ENCODE data around the gene RSRP1. TPM values are rescaled to one million over a fixed set of nuclear protein-coding genes. Genes with fewer than 3 reads are reported as not detected.

The RSRP1 gene
- total and polyA plus RNA-seq, 2 donors = 126 to 418 TPM

- H3K9me3 ChIP-seq (ENCODE audit: control insufficient read depth in 2 of 2, insufficient read depth in 1 of 2, low read length in 1 of 2) = no peaks in the 10 kb centered on the region
- no peak overlapping the region for H3K4me3 ChIP-seq (ENCODE audit: low read length in 2 of 2)
- H3K4me1 ChIP-seq (ENCODE audit: control insufficient read depth in 2 of 2, insufficient read depth in 2 of 2, low read length in 2 of 2) = no peaks in the 10 kb centered on the region
- H3K27me3 ChIP-seq (ENCODE audit: control insufficient read depth in 2 of 2, insufficient read depth in 1 of 2, low read length in 1 of 2) = no peaks in the 10 kb centered on the region
- H3K27ac ChIP-seq (ENCODE audit: low read depth in 1 of 2, low read length in 1 of 2) = no peak overlapping the region
- no peaks in the 10 kb centered on the region for H3K36me3 ChIP-seq (ENCODE audit: control insufficient read depth in 2 of 2, insufficient read depth in 2 of 2, low read length in 1 of 2)
- WGBS = 73% methylated on average over 9 of the region's 9 CpGs
- peak in 7 of 9 donors; percentile 9 to 61 (median 24) for DNase-seq (ENCODE audit: low read depth in 6 of 9, low spot score in 9 of 9)
Observed at GRCh38 chr1:25204797-25205480, 42.3 kb downstream of the RSRP1 start.

DNA sequence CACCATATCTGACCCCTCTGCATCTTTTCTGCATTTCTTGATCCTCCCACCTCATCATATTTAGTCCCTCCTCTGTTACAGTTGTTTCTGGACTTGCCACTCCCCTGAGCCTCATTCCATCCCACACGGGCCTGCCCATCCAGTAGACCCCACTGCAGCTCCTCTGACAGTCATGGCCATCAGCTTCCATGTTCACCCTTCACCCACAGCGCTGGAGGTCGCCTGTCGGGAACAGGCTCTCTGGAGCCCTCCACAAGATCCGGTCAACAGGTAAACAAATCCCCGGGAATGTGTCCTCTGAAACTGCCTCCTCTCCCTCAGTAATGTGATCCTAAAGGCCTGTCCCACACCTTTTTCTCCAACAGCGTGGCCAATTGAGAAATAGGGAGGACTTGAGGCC, 46.2 kb downstream of the RSRP1 start:
- Histone ChIP-seq H3K27ac (ENCODE audit: low read depth in 1 of 2, low read length in 1 of 2) (no peak overlapping the region), H3K9me3 (ENCODE audit: control insufficient read depth in 2 of 2, insufficient read depth in 1 of 2, low read length in 1 of 2) (no peaks in the 10 kb centered on the region), H3K27me3 (ENCODE audit: control insufficient read depth in 2 of 2, insufficient read depth in 1 of 2, low read length in 1 of 2) (no peaks in the 10 kb centered on the region), H3K4me1 (ENCODE audit: control insufficient read depth in 2 of 2, insufficient read depth in 2 of 2, low read length in 2 of 2) (peaks cover 0 to 17% of the 10 kb centered on the region in 2 donors), H3K4me3 (ENCODE audit: low read length in 2 of 2) (no peak overlapping the region), H3K36me3 (ENCODE audit: control insufficient read depth in 2 of 2, insufficient read depth in 2 of 2, low read length in 1 of 2) (no peaks in the 10 kb centered on the region)
- DNase-seq (ENCODE audit: low read depth in 6 of 9, low spot score in 9 of 9) = no peak
- 97% methylated on average over 7 of the region's 7 CpGs for WGBS

DNA sequence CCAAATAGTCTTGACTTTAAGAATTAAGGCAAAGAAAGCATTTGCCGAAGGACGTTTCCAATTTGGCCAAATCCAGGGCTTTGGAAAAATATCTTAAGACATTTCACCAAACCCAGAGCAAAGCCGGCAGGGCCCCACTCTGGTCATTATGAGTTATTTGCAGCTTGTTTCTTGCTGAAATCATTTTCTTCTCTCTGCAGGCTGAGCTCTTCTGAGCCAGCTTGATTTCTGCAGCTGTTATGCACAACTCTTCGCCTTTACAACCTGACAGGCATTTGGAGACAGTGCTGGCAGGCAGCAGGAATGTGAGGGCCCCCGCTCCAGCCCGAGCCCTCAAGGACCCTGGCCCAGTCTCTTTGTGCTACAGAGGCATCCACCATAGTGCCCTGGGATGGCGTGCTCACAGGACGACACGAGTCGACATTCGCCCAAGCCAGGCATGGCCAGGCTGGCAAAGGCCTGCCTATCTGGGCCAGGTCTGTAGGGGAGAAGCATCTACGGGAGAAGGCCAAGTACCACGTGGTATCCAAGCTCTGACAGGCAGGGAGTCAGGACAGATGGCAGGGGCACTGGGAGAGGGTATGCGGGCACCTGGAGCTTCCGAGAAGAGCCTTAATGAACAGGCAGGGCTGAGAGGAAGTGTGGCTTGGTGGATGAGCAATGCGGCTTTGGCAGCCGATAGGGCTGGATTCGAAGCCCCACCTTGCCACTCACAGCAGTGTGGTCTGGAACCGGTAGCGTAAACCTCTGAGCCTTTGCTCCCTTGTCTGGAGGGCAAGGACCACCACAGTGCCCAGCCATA, 47.2 kb downstream of the RSRP1 start:
- Histone ChIP-seq H3K27me3 (ENCODE audit: control insufficient read depth in 2 of 2, insufficient read depth in 1 of 2, low read length in 1 of 2) (no peaks in the 10 kb centered on the region), H3K9me3 (ENCODE audit: control insufficient read depth in 2 of 2, insufficient read depth in 1 of 2, low read length in 1 of 2) (no peaks in the 10 kb centered on the region), H3K27ac (ENCODE audit: low read depth in 1 of 2, low read length in 1 of 2) (no peak overlapping the region), H3K36me3 (ENCODE audit: control insufficient read depth in 2 of 2, insufficient read depth in 2 of 2, low read length in 1 of 2) (no peaks in the 10 kb centered on the region), H3K4me1 (ENCODE audit: control insufficient read depth in 2 of 2, insufficient read depth in 2 of 2, low read length in 2 of 2) (peaks cover 0 to 18% of the 10 kb centered on the region in 2 donors), H3K4me3 (ENCODE audit: low read length in 2 of 2) (no peak overlapping the region)
- no peak for DNase-seq (ENCODE audit: low read depth in 6 of 9, low spot score in 9 of 9)
- WGBS = 96% methylated on average over 20 of the region's 20 CpGs

DNA sequence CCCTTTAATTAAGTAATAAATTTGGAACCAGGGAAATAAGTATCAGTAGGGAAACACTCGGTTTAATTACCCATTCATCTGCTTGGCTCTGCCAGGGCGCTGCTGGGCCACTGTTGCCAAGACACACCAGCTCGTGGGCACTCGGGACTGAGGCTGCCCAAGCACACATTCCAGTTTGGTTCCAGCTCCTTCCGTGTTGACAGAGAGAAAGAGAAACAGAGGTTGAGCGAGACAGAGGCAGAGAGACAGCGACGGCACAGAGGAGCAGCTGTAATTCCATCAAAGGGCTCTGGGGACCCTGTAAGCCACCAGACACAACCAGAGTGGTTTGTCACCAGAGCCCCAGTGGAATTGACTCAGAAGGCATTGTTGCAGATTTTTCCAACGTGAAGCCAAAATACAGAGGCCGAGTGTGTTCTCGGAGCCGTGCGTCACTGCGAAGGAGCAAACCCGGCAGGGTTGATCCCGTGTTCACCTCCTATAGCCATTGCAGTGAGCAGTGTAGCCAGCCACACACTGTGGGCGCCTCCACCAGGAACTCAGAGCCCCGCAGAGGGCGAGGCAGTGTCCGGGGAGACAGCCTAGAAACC, 48.5 kb downstream of the RSRP1 start:
- DNase-seq (ENCODE audit: low read depth in 6 of 9, low spot score in 9 of 9) = peak in 1 of 9 donors; percentile 26
- Histone ChIP-seq H3K4me1 (ENCODE audit: control insufficient read depth in 2 of 2, insufficient read depth in 2 of 2, low read length in 2 of 2) (peaks cover 0 to 20% of the 10 kb centered on the region in 2 donors), H3K27me3 (ENCODE audit: control insufficient read depth in 2 of 2, insufficient read depth in 1 of 2, low read length in 1 of 2) (no peaks in the 10 kb centered on the region), H3K9me3 (ENCODE audit: control insufficient read depth in 2 of 2, insufficient read depth in 1 of 2, low read length in 1 of 2) (no peaks in the 10 kb centered on the region), H3K4me3 (ENCODE audit: low read length in 2 of 2) (no peak overlapping the region), H3K36me3 (ENCODE audit: control insufficient read depth in 2 of 2, insufficient read depth in 2 of 2, low read length in 1 of 2) (no peaks in the 10 kb centered on the region), H3K27ac (ENCODE audit: low read depth in 1 of 2, low read length in 1 of 2) (no peak overlapping the region)
- WGBS = 88% methylated on average over 20 of the region's 20 CpGs

- Histone ChIP-seq H3K4me1 (ENCODE audit: control insufficient read depth in 2 of 2, insufficient read depth in 2 of 2, low read length in 2 of 2) (peaks cover 0 to 20% of the 10 kb centered on the region in 2 donors), H3K27me3 (ENCODE audit: control insufficient read depth in 2 of 2, insufficient read depth in 1 of 2, low read length in 1 of 2) (no peaks in the 10 kb centered on the region), H3K9me3 (ENCODE audit: control insufficient read depth in 2 of 2, insufficient read depth in 1 of 2, low read length in 1 of 2) (no peaks in the 10 kb centered on the region), H3K4me3 (ENCODE audit: low read length in 2 of 2) (no peak overlapping the region), H3K27ac (ENCODE audit: low read depth in 1 of 2, low read length in 1 of 2) (peak overlapping the region in 1 of 2 donors; percentile 11), H3K36me3 (ENCODE audit: control insufficient read depth in 2 of 2, insufficient read depth in 2 of 2, low read length in 1 of 2) (no peaks in the 10 kb centered on the region)
- peak in 2 of 9 donors; percentile 8 to 28 for DNase-seq (ENCODE audit: low read depth in 6 of 9, low spot score in 9 of 9)
- 50% methylated on average over 11 of the region's 11 CpGs for WGBS
Observed at GRCh38 chr1:25197982-25198662, 49.1 kb downstream of the RSRP1 start.

DNA sequence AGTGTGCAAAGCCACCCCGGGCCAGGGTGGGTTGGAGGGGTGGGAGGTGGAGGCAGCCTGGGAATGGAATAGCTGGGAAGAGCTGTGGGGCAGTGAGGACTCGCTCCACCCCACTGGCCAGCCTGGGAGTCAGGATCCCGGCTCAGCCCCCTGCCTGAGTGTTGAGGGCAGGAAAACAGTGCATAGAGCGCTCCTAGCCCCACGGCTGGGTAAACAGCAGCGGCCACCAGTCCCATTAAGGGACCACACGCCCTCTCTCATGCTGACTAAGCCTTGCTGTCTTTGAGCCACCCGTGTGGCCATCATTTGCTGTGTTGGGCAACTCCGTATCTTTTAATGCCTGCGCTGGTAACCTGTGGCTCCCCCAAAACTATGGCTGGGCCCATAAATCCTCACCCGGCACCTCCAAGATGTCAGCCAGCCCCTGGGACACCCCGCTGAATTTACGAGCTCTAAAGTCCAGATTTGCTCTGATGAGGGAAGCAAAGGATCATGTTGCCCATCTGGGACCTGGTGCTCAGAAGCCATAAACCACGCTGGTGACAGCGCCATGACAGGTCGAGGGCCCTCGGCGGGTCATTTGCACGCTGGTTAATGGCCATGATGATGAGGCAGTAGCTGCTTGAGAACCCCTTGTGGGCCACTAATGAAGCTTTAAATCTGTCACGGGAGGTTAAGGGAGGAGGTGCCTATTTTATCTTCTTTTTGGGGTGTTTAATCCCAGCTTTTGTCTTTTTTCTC, 49.8 kb downstream of the RSRP1 start:
- Histone ChIP-seq H3K27me3 (ENCODE audit: control insufficient read depth in 2 of 2, insufficient read depth in 1 of 2, low read length in 1 of 2) (no peaks in the 10 kb centered on the region), H3K9me3 (ENCODE audit: control insufficient read depth in 2 of 2, insufficient read depth in 1 of 2, low read length in 1 of 2) (no peaks in the 10 kb centered on the region), H3K4me1 (ENCODE audit: control insufficient read depth in 2 of 2, insufficient read depth in 2 of 2, low read length in 2 of 2) (peaks cover 0 to 20% of the 10 kb centered on the region in 2 donors), H3K36me3 (ENCODE audit: control insufficient read depth in 2 of 2, insufficient read depth in 2 of 2, low read length in 1 of 2) (no peaks in the 10 kb centered on the region), H3K27ac (ENCODE audit: low read depth in 1 of 2, low read length in 1 of 2) (no peak overlapping the region), H3K4me3 (ENCODE audit: low read length in 2 of 2) (no peak overlapping the region)
- no peak for DNase-seq (ENCODE audit: low read depth in 6 of 9, low spot score in 9 of 9)
- 94% methylated on average over 20 of the region's 20 CpGs for WGBS

DNA sequence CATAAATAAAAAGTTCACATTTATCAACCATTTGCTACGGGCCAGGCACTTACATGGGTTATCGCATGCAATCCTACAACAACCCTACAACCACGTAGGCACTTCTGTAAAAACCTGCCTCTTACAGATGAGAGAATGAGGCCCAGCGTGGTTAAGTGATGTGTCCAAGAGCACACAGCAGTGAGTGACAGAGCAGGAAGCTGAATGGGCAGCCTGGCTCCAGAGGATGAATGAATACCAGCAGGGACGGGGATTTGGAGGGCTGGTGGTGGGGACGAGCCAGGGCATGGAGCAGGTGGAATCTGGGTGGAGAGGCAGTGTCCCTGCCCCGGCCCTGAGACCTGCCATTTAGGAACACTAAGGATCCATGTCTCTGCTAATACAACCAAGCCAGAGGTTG, 50.4 kb downstream of the RSRP1 start:
- Histone ChIP-seq H3K4me1 (ENCODE audit: control insufficient read depth in 2 of 2, insufficient read depth in 2 of 2, low read length in 2 of 2) (peaks cover 0 to 20% of the 10 kb centered on the region in 2 donors), H3K9me3 (ENCODE audit: control insufficient read depth in 2 of 2, insufficient read depth in 1 of 2, low read length in 1 of 2) (no peaks in the 10 kb centered on the region), H3K36me3 (ENCODE audit: control insufficient read depth in 2 of 2, insufficient read depth in 2 of 2, low read length in 1 of 2) (no peaks in the 10 kb centered on the region), H3K4me3 (ENCODE audit: low read length in 2 of 2) (no peak overlapping the region), H3K27ac (ENCODE audit: low read depth in 1 of 2, low read length in 1 of 2) (no peak overlapping the region), H3K27me3 (ENCODE audit: control insufficient read depth in 2 of 2, insufficient read depth in 1 of 2, low read length in 1 of 2) (no peaks in the 10 kb centered on the region)
- 93% methylated on average over 7 of the region's 7 CpGs for WGBS
- no peak for DNase-seq (ENCODE audit: low read depth in 6 of 9, low spot score in 9 of 9)

DNA sequence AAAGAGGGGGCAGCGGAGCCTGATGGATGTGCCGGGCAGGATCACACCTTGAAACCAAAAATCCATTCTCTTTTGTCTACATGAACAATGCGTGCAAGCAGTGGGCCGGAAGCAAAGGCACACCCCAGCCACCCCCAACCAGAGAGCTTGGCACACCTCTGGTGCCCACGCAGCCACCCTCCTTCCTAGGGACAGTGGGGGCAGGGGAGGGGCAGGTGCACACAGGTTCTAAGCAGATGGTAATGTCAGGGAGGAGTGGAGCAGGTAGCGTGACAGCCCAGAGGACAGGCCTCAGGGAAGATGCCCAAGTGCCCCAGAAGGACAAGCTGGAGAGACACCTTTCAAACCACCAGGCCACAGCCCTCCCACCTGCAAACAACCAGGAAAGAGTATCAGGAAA, 51.4 kb downstream of the RSRP1 start:
- DNase-seq (ENCODE audit: low read depth in 6 of 9, low spot score in 9 of 9) = no peak
- Histone ChIP-seq H3K27me3 (ENCODE audit: control insufficient read depth in 2 of 2, insufficient read depth in 1 of 2, low read length in 1 of 2) (no peaks in the 10 kb centered on the region), H3K4me3 (ENCODE audit: low read length in 2 of 2) (no peak overlapping the region), H3K27ac (ENCODE audit: low read depth in 1 of 2, low read length in 1 of 2) (no peak overlapping the region), H3K36me3 (ENCODE audit: control insufficient read depth in 2 of 2, insufficient read depth in 2 of 2, low read length in 1 of 2) (no peaks in the 10 kb centered on the region), H3K4me1 (ENCODE audit: control insufficient read depth in 2 of 2, insufficient read depth in 2 of 2, low read length in 2 of 2) (peaks cover 0 to 20% of the 10 kb centered on the region in 2 donors), H3K9me3 (ENCODE audit: control insufficient read depth in 2 of 2, insufficient read depth in 1 of 2, low read length in 1 of 2) (no peaks in the 10 kb centered on the region)
- 96% methylated on average over 6 of the region's 6 CpGs for WGBS
